Measurements from ENCODE around the gene DLG2.

DNA sequence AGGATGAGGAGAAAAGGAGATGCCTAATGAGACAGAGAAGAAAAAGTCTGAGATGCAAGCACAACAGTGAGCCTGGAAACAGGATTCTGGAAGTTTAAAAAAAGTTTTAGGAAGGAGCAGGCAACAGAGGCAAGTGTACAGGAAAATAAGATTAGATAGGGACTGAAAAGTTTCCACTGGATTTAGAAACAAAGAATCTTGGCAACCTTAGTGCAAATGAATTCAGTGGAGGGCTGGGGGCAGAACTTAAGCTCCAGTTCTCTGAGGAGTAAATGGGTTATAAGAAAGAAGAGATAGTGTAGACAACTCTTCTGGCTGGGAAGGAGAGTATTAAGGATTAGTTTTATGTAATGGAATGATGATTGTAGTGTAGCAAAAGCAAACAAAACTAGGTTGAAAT, 1712.1 kb downstream of the DLG2 start:
- no peak for TF ChIP-seq GABPA (IDR thresholded peaks at IDR 0.05; ENCODE audit: low read depth)
- TF ChIP-seq, protein P1, sequence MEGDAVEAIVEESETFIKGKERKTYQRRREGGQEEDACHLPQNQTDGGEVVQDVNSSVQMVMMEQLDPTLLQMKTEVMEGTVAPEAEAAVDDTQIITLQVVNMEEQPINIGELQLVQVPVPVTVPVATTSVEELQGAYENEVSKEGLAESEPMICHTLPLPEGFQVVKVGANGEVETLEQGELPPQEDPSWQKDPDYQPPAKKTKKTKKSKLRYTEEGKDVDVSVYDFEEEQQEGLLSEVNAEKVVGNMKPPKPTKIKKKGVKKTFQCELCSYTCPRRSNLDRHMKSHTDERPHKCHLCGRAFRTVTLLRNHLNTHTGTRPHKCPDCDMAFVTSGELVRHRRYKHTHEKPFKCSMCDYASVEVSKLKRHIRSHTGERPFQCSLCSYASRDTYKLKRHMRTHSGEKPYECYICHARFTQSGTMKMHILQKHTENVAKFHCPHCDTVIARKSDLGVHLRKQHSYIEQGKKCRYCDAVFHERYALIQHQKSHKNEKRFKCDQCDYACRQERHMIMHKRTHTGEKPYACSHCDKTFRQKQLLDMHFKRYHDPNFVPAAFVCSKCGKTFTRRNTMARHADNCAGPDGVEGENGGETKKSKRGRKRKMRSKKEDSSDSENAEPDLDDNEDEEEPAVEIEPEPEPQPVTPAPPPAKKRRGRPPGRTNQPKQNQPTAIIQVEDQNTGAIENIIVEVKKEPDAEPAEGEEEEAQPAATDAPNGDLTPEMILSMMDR (IDR thresholded peaks at IDR 0.05; ENCODE audit: insufficient read depth, low read length): no peak
- TF ChIP-seq, protein P2, sequence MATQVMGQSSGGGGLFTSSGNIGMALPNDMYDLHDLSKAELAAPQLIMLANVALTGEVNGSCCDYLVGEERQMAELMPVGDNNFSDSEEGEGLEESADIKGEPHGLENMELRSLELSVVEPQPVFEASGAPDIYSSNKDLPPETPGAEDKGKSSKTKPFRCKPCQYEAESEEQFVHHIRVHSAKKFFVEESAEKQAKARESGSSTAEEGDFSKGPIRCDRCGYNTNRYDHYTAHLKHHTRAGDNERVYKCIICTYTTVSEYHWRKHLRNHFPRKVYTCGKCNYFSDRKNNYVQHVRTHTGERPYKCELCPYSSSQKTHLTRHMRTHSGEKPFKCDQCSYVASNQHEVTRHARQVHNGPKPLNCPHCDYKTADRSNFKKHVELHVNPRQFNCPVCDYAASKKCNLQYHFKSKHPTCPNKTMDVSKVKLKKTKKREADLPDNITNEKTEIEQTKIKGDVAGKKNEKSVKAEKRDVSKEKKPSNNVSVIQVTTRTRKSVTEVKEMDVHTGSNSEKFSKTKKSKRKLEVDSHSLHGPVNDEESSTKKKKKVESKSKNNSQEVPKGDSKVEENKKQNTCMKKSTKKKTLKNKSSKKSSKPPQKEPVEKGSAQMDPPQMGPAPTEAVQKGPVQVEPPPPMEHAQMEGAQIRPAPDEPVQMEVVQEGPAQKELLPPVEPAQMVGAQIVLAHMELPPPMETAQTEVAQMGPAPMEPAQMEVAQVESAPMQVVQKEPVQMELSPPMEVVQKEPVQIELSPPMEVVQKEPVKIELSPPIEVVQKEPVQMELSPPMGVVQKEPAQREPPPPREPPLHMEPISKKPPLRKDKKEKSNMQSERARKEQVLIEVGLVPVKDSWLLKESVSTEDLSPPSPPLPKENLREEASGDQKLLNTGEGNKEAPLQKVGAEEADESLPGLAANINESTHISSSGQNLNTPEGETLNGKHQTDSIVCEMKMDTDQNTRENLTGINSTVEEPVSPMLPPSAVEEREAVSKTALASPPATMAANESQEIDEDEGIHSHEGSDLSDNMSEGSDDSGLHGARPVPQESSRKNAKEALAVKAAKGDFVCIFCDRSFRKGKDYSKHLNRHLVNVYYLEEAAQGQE (IDR thresholded peaks at IDR 0.05; ENCODE audit: insufficient replicate concordance, low read depth): no peak
- no peak for TF ChIP-seq SPI1 (IDR thresholded peaks at IDR 0.05; ENCODE audit: borderline replicate concordance, low read depth)
